Stimulated activated CD8-positive, alpha-beta memory T cell treated with anti-CD3 and anti-CD28 coated beads, Interleukin-15, amount 100 ng/mL, for 48 hours (primary cell): ENCODE data around the gene FEV.

Source experiments
- DNase-seq, 2 donors: peaks; one replicate each; pipeline ENCODE4 v3.0.0-alpha.2; 2020; ENCODE audit warnings: low read depth in 2 of 2

Gene FEV

DNA sequence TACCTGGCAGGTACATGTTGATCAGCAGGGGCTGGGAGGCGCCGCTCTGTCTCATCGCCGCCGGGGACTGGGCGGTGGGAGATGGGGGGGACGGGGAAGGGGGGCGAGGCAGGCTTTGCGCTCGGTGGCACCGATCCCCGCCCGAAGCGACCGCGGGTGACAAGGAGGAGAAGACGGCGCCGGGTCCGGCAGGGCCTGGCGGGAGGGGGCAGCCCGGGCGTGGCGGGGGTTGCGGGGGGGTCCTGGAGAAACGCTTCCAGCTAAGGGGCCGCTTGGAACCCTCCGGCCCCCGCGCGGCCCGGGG, at the start of gene FEV:
FEV (minus strand) TSS at position 164 of the 304 bp plus-strand sequence; CDS start at position 55, 109 bp downstream.
- no peak for DNase-seq

DNA sequence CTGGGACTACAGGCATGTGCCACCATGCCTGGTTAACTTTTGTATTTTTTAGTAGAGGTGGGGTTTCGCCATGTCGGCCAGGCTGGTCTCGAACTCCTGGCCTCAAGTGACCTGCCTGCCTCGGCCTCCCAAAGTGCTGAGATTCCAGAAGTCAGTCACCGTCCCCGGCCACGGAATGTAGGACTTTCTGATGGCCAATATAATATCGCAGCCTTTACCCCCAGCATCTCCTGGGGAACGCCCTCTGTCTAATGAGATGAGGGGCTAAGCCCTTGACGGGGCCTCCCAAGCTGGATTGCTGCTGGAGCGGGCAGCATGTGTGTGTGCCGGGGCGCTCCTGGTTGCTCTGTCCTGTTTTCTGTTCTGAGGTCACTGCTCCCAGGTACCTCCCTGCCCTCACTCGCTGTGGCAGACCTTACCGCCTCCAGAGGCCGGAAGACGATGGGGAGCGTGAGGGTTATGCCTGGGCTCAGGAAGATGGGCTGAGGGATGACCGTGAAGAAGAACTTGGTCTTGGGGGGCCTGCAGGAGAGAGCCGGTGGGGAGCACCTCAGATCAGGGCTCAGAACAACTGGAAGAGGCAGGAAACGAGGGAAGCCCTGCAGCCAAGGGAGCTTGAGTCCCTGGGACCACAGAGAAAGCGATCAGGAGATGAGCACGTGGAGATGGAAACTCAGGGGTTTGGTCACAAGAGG, 47.2 kb upstream of the FEV start:
- no peak for DNase-seq

DNA sequence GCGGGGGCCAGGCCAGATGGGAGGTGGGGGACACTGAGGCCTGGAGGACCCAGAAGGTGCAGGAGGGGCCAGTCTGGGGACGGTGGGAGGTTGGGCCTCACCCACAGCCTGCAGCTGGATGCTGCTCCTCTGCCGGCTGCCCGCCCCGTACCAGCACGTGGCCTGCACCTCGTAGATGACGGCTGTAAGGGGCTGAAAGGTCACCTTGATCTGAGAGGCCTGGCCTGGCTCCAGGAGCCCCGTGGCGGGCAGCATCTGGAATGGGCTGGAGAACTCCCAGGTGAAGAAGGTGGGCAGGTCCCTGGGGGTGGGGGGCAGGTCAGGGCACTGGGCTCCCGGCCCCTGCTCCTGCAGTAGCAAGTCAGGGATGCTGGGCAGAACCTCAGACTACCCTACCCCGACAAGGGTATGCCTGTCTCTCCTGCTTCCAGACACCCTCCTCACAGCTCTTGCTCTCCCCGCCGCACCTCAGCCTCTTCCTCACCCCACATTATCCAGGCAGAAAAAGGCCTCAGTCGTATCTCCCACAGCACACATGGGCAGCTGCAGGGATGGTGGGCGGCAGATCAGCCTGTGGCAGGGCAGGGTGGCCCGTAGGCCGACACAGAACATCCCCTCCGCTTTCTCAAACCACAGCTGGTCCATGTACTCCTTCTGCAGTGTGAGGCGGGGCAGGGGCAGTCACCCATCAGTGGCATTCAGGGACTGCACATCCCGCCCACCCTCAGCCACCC, 46.2 kb upstream of the FEV start:
- DNase-seq = no peak

DNA sequence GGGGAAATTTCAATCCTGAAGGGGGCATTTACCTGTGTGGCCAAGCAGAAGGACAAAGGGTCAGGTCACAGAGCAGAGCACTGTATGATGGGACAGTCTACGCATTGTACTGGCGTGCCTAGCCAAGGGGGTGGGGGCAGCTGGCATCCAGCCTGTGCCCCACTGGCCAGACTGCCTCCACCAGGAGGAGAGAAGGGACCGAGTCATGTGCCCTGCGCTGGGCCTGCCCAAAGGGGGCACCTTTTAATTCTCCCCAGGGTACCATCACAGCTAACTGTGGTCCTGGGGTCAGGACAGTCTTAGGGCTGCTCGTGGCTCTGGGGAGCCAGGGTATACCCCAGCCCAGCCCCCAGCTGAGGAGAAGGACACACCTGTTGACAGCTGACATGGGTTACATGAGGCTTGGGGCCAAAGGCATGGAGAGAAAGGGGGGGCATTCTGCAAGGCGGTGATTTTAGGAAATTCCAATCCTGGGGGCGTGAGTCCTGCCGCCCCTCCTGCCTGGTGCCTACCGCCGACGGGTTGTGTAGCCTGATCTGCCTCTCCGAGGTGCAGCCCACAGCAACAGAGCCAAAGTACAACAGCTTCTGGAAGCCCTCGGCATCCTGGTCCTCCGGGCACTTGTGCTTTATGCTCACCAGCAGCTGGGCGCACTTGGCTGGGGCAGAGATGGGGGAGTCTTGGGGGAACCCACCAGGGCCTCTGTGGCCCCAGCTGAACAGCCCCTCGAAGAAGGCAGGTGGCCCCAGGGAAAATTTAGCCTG, 45.4 kb upstream of the FEV start:
- no peak for DNase-seq

DNA sequence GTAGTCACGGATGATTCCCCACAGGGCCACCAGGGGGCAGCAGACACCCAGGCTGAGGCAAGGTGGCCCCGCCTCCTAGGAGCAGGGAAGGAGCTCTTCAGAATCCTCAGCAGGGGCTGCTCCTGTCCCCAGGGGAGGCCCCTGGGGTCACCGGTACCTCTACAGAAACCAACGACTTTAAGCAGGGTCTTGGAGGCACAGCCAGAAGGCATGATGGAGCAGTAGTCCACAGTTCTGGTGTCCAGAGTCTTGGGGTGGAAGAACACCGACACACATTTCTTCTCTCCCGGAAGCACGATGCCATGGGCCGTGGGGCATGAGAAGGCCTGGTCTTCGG, 44.8 kb upstream of the FEV start:
- DNase-seq = peak; percentile 47 to 49

DNA sequence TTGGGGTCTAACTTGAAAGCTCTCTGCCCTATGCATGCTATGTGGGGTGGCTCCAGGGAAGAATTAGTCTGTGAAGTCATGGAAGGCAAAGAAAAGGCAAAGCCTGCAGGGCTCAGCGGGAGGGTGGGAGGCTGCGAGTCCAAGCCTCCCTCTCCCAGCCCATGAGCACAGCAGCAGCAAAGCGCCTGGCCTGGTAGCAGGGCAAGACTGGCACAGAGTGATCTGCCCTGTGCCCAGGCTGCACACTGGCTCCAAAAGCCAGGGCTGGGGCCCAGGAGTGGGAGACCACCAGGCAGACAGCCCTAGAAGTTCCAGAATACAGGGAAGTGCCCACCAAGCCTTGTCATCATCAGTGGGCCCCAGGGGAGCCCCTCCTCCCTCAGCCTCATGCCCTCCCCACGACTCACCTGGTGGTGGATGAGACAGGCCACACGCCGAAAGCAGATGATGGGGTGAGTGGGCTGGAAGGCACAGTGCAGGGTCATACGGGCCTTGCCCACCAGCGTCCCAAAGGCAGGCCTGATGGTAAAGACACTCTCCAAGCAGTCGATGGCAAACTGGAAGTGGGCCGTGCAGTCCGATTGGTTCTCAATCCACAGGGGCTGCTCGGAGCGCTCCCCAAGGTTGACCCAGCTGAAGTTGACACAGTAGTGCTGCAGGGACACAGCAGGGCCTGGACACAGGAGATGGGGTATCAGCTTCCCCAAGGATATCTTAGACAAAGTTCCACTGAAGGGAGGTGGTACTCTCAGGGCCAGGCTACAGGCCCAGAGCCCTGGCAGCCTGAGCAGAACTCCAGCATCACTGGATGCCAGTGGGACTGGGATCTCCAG, 44.2 kb upstream of the FEV start:
- no peak for DNase-seq

DNA sequence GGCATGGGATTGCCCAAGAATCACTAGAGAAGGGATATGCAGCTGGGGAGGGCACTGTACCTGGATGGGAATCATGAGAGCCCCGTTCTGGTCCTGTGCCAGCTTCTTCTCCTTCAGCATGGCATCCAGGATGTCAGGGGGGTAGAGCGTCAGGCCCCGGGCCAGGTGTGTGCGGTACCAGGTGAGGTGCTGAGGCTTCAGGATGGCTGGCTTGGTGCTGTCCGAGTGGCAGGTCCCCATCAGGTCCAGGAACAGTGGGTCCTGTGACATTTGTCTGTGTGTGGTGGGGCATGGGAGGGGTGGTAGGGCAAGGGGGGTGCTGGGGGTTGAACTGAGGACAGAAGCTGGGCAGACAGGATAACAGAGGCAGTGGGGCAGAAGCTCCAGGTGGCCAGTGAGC, 43.2 kb upstream of the FEV start:
- no peak for DNase-seq

DNA sequence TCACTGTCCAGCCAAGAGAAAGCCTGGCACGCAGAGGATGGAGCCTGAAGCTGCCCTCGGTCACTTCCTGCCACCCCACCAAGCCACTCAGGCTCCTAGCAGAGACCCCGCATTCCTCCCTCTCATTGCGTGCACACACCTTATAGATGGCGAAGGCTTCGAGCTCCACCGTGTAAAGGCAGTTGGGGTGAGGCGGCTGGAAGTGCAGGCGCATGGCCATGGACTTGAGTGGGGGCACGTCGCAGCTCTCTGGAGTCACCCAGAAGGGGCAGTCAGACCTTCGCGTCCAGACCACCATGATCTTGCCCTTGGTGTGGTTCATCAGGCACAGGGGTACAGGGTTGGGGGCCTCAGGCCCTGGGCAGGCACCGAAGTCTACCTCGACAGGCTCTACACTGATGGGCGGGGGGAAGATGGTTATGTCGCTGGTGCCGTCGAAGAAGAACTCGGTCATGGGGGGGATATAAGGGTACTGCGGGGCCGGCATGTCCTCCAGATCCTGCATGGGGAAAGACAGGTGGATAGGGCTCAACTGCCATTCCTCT, 42.6 kb upstream of the FEV start:
- DNase-seq = no peak

DNA sequence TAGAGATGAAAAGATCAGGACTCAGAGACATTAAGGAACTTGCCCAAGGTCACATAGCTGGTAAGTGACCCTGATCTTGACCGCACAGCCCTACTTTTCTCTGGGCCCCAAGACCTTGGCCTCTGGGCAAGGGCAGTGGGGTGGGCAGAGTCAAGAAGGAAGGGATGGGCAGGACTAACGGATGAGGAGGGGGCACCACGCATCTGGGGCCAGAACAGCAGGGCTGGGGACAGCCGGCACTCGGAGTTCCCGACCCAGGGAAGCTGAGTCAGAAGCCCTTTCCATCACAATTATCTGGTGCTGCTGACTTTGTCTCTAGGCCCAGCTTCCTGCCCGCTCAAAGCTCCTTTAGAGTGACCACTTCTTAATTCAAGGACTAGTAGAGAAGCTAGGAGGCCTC, 42.0 kb upstream of the FEV start:
- no peak for DNase-seq

DNA sequence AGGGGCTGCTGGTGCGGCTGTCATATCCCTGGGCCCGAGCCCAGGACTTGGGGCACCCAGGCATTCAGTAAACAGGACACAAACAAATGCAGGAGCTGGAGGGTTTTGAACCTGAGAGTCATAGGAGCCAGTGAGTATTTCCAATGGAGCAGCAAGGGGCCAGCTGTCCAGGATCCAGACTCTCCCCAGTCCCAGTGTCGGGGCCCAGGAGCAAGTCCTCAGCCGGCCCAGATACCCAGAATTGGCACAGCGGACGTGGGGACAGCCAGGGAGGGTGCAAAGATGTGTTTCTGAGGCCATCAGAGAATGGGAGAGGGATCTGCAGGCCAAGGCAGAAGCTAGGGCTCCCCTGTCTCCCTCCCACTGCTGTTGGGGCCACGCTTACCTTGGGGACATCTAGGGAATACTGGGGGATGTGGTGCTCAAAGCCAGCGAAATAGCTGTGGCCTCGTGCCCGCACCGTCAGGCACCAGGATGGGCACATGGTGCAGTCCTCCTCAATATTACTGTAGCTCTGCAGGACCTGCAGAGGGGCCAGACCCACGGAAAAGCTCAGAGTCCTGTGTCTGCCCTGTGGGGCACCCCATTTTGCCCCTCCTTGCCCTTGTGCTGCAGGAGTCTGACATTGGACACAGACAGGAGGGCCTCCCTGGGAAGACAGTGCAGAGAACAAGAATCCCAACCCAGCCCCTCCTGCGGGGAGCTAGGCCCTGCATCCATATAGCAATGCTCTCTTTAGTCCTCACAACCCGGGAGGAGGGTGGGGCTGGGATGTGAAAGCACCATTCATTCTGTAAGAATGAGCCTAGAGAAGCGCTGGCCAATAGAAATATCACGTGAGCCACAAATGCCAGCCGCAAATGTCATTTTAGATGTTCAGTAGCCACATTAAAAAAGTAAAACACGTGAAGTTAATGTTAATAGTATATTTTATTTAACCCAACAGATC, 40.9 kb upstream of the FEV start:
- no peak for DNase-seq

DNA sequence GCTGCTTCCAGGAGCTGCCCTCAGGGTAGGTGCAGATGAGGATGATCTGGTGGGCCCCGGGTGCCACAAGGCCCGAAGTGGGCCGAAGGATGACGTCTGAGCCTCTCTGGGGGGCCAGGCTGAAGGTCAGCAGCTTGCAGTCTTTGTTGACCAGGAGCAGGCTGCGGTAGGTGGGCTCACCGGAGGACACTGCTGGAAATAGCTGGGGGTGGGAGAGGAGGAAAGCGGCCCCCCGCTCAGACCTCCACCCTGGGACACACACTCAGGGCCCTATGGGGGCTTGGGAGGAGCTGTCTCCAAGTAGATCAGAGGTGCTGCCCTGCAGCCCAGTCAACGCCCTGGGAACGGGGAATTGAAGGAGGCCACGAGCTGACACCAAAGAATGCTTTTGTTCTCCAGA, 39.1 kb upstream of the FEV start:
- DNase-seq = no peak

DNA sequence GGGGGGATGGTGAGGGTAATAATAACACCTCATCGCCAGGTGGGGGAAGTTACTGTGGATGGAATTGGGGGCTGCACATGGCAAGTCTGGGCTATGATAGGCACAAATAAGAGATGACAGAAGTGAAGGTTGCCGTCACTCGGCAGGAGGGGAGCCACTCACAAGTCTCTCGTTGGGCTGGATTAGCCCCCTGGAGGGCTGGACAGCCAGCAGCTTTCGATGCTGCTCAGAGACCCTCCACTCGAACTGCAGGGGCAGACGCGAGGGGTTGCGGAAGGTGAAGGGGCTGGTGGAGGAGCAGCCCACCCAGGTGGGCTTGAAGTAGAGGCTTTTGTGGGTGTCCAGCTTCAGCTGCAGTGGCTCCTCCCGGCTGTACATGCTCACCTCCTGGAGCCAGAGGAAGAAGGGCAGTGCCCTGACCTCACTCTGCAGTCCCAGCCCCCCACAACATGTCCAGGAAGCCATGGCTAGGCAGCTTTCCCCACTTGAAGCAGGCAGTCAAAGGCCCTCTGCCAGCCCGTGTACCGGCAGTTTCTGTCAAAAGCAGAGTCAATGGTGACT, 38.1 kb upstream of the FEV start:
- DNase-seq = no peak

DNA sequence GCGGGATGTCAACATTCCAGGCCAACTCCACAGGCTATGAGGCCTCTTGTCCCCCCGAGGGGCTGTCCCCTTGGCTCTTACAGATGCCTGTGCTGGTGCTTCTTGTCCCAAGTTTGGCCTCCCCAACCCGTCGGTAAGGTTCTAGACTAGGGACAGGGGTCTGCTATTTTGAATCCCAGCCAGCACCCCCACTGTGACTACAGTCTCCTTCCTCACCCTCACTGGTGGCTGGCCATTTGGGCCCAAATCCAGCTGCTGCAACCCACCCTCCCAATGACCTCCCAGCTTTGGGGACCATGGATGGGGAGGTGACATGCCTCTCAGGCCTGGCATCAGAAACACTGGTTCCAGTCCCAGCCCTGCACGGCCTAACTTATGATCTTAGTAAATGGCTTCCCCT, 37.6 kb upstream of the FEV start:
- DNase-seq = no peak

DNA sequence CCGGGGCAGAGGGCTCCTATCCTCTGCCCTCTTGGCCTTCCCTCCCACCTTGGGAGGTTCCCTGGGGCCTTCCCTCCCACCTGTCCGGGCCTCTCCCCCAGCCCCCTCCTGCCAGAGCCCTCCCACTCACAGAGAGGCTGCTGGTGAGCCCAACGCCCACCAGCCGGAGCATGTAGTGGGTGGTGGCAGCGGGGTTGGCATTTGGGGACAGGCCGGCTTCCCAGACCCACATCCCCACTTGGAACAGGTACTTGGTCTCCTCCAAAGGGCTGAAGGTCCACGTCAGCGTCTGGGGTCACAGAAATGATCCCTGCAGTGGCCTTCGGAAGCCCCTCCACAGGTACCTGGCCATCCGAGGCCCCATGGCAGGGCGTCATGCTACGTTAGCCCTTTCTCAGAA, 37.1 kb upstream of the FEV start:
- DNase-seq = no peak

DNA sequence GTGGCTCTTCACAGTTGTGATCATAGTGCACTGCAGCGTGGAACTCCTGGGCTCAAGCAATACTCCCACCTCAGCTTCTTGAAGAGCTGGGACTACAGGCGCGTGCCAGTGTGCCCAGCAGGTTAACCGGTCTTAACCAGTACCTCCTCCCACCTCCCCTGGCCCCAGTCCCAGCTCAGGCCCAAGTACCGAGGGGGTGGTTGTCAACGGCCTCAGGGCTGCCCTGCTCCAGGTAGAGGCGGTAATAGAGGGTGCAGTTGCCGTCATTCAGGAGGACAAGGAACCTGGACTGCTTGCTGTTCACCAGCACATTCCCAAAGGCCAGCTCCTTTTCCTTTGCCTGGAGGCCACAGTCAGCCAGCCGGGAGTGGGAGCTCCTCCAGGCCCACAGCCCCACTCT, 36.6 kb upstream of the FEV start:
- no peak for DNase-seq

DNA sequence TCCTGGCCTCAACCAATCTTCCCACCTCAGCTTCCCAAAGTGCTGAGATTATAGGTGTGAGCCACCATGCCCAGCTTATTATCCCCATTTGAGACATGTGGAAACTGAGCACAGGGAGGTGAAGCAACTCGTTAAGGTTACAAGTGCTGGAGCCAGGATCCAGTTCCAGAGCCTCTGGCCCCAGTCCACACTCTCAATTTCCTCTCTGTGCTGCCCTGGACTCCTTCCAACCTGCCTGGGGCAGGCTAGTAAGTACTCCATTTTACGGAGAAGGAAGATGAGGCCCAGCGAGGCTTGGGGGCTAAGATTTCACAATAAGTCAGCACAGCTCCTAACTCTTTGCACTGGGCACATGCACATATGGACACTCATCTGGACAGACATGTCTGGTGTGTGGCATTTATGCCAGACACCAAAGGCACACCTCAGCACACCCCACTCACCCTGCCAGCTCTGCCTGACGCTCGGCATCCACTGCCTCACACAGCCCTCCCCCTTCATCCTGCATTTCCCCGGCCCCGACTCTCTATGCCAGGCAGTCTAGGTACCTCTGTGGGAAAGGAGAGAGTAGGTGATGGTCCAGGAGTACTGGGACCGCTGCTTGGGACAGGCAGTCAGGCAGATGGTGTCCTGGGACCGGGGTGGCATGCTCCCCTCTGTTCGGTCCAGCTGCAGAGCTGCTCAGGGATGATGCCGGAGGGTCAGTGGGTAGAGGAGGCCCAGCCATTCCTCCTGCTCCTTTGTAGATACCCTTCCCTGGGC, 35.8 kb upstream of the FEV start:
- DNase-seq = no peak

DNA sequence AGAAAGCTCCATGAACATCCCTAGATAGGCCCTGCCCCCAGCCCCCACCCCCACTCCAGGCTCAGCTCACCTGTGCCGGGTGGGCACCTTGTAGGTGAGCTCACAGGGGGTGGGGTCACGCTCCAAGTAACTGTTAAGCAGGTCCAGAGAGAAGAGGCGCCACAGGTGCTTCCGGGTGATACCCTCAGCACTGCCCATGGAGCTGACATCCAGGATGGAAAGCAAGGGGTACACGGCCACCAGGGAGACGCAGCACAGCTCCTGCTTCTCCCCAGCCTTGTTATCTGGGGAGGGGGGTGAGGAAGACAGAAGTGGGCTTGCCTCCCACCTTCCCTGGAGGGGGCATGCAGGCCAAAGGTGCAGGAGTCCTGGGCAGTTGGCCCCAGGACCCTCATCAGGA, 34.5 kb upstream of the FEV start:
- DNase-seq = no peak

DNA sequence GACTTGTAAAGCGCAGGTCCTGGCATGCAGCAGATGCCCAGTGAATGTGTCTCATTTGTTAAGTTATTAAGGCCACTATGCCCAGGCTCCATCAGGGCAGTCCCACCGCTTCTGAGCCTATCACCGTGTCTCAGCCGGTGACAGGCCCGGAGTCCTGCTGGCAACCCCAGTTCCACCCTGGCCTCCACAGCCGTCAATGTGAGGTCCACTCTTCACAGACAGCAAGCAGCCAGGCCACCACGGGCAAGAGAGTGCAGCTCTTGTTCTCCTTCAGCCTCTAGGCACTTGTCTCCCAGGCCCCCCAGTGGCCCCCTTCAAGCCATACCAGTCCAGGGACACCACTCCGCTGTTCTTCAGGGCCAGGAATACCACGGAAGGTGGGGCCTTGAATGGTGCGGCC, 33.7 kb upstream of the FEV start:
- no peak for DNase-seq

DNA sequence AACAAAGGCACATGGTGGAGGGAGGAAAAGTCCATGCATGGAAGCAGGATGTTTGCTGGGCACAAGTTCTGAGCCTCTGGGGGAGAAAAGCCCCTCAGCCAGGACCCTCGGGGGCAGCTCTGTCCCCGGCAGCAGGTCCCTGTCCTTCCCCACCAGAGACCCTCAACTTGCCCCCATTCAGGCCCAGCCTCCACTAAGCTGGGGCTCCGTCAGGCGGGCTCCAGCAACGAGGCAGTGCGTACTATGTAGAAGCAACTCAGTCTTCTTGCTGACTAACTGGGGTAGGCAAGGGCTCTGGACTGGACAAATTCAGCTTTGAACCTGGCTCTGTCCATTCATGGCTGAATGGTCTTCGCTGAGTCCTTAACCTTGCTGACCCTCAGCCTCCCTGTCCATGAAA, 33.3 kb upstream of the FEV start:
- DNase-seq = no peak
